K562 (cell line): ENCODE results near the gene ARID4B.

Source experiments
- BRD9 ChIP-seq: fragments of 450-650 bp; IDR thresholded peaks from 2 replicates; pipeline ENCODE4 v1.6.1; 2018; ENCODE audit warnings: low read depth; ENCODE audit not compliant: partially characterized antibody
- LARP7 ChIP-seq: fragments of 450-650 bp; IDR thresholded peaks from 2 replicates; pipeline ENCODE4 v1.6.1; 2016
- MTA3 ChIP-seq: fragments of 450-650 bp; formaldehyde crosslinking; IDR thresholded peaks from 2 replicates; pipeline ENCODE4 v1.6.1; 2017; ENCODE audit warnings: mild to moderate bottlenecking, borderline replicate concordance
- MXI1 ChIP-seq: IDR thresholded peaks from 2 replicates; pipeline ENCODE4 v1.6.1; 2011; ENCODE audit warnings: low read depth, mild to moderate bottlenecking, improper control_type of control experiment, low read length
- PML ChIP-seq: IDR thresholded peaks from 2 replicates; pipeline ENCODE4 v1.6.1; 2012; ENCODE audit warnings: low read length, inconsistent platforms
- PYGO2 ChIP-seq: fragments of 450-650 bp; IDR thresholded peaks from 2 replicates; pipeline ENCODE4 v1.6.1; 2016; ENCODE audit warnings: mild to moderate bottlenecking, missing genetic modification characterization, moderate library complexity, missing compliant biosample characterization
- SAFB2 ChIP-seq: fragments of 200-400 bp; formaldehyde crosslinking; IDR thresholded peaks from 2 replicates; pipeline ENCODE4 v1.6.1; 2018; ENCODE audit warnings: borderline replicate concordance, low read length, low read depth, moderate library complexity; ENCODE audit not compliant: severe bottlenecking
- SP2 ChIP-seq: IDR thresholded peaks from 2 replicates; pipeline ENCODE4 v1.6.1; 2011; ENCODE audit warnings: mild to moderate bottlenecking, low read depth, low read length, moderate library complexity; ENCODE audit not compliant: poor library complexity, severe bottlenecking; ENCODE audit errors: extremely low read depth
- ZKSCAN1 ChIP-seq: fragments of 150-350 bp; IDR thresholded peaks from 2 replicates; pipeline ENCODE4 v1.6.1; 2016; ENCODE audit warnings: low read depth, low read length
- ZNF232 ChIP-seq: sonication (generic); formaldehyde crosslinking; IDR thresholded peaks from 2 replicates; pipeline ENCODE4 v1.8.0; 2022; ENCODE audit warnings: mild to moderate bottlenecking, missing genetic modification reagents
- ZNF354B ChIP-seq: fragments of 250-450 bp; sonication (Bioruptor Pico); IDR thresholded peaks from 2 replicates; pipeline ENCODE4 v1.4.0; 2020
- ZNF75A ChIP-seq: fragments of 450-650 bp; formaldehyde crosslinking; IDR thresholded peaks from 2 replicates; pipeline ENCODE4 v1.4.0; 2020; ENCODE audit warnings: mild to moderate bottlenecking
- TF ChIP-seq, protein P1 (sequence below), 2 experiments: fragments of 450-650 bp; formaldehyde crosslinking in 1 of 2; IDR thresholded peaks; 2 replicates each; pipeline versions ENCODE4 v1.4.0 to v1.6.1; 2014 to 2020; ENCODE audit warnings: mild to moderate bottlenecking in 2 of 2, borderline replicate concordance in 1 of 2, low read depth in 1 of 2
- TF ChIP-seq, protein P2 (sequence below), 3 experiments: IDR thresholded peaks in 2 of 3; conservative IDR thresholded peaks in 1 of 3; 2 replicates each; pipeline ENCODE4 v1.5.1; 2011 to 2012; ENCODE audit warnings: low read length in 3 of 3, mild to moderate bottlenecking in 3 of 3, control low read depth in 2 of 3, improper control_type of control experiment in 1 of 3, inconsistent platforms in 1 of 3, low read depth in 1 of 3, mixed read lengths in 1 of 3, moderate library complexity in 1 of 3; ENCODE audit not compliant: insufficient read depth in 2 of 3

GRCh38 chr1:235236128-235236527 lies 91.9 kb downstream of the ARID4B start:
- no peak for TF ChIP-seq BRD9
- TF ChIP-seq PYGO2 (tag), result no peak
- TF ChIP-seq LARP7, result no peak
- TF ChIP-seq MXI1, result no peak
- TF ChIP-seq ZNF232 (CRISPR knock-in tag), result no peak
- TF ChIP-seq, protein P1, sequence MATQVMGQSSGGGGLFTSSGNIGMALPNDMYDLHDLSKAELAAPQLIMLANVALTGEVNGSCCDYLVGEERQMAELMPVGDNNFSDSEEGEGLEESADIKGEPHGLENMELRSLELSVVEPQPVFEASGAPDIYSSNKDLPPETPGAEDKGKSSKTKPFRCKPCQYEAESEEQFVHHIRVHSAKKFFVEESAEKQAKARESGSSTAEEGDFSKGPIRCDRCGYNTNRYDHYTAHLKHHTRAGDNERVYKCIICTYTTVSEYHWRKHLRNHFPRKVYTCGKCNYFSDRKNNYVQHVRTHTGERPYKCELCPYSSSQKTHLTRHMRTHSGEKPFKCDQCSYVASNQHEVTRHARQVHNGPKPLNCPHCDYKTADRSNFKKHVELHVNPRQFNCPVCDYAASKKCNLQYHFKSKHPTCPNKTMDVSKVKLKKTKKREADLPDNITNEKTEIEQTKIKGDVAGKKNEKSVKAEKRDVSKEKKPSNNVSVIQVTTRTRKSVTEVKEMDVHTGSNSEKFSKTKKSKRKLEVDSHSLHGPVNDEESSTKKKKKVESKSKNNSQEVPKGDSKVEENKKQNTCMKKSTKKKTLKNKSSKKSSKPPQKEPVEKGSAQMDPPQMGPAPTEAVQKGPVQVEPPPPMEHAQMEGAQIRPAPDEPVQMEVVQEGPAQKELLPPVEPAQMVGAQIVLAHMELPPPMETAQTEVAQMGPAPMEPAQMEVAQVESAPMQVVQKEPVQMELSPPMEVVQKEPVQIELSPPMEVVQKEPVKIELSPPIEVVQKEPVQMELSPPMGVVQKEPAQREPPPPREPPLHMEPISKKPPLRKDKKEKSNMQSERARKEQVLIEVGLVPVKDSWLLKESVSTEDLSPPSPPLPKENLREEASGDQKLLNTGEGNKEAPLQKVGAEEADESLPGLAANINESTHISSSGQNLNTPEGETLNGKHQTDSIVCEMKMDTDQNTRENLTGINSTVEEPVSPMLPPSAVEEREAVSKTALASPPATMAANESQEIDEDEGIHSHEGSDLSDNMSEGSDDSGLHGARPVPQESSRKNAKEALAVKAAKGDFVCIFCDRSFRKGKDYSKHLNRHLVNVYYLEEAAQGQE (IDR thresholded peaks at IDR 0.05; ENCODE audit: borderline replicate concordance), result no peak
- TF ChIP-seq, protein P1 (CRISPR knock-in tag; IDR thresholded peaks at IDR 0.05; ENCODE audit: low read depth), result no peak
- TF ChIP-seq SAFB2, result no peak
- no peak for TF ChIP-seq ZKSCAN1
- TF ChIP-seq ZNF75A (CRISPR knock-in tag), result no peak
- TF ChIP-seq ZNF354B (CRISPR knock-in tag), result no peak
- TF ChIP-seq, protein P2, sequence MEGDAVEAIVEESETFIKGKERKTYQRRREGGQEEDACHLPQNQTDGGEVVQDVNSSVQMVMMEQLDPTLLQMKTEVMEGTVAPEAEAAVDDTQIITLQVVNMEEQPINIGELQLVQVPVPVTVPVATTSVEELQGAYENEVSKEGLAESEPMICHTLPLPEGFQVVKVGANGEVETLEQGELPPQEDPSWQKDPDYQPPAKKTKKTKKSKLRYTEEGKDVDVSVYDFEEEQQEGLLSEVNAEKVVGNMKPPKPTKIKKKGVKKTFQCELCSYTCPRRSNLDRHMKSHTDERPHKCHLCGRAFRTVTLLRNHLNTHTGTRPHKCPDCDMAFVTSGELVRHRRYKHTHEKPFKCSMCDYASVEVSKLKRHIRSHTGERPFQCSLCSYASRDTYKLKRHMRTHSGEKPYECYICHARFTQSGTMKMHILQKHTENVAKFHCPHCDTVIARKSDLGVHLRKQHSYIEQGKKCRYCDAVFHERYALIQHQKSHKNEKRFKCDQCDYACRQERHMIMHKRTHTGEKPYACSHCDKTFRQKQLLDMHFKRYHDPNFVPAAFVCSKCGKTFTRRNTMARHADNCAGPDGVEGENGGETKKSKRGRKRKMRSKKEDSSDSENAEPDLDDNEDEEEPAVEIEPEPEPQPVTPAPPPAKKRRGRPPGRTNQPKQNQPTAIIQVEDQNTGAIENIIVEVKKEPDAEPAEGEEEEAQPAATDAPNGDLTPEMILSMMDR (IDR thresholded peaks at IDR 0.05 in 2 of 3, conservative IDR thresholded peaks at IDR 0.05 in 1 of 3; ENCODE audit: insufficient read depth in 2 of 3, low read depth in 1 of 3, low read length in 3 of 3), result no peak
- no peak for TF ChIP-seq PML
- TF ChIP-seq MTA3, result no peak
- TF ChIP-seq SP2, result no peak
